Suppressor macrophage (primary cell): ENCODE results near the gene DYRK1B.
"Not testable (repeated sequence)": the region's sequence is repeated elsewhere in the genome, so short reads cannot be mapped to it uniquely, and the experiment has no call there.

Experiments
- DNase-seq, 4 experiments: peaks; one replicate each; pipeline ENCODE4 v3.0.0-alpha.2; 2020 to 2022
- total RNA-seq, 17 experiments: gene quantifications; one replicate each; lab custom pipeline; 2026; ENCODE audit warnings: mixed read lengths in 6 of 17, inconsistent platforms in 3 of 17; lab: John Stamatoyannopoulos, UW

Gene DYRK1B
- total RNA-seq = 1.4 to 7.3 (median 4.8) reads per million in 17 experiments

GRCh38 chr19:39833464-39834286, at the start of gene DYRK1B:
Gene DYRK1B, minus strand, starts transcription at chr19:39834162. Its CDS starts 2,295 bp downstream, at chr19:39831867.
- peak; percentile 96 to 99 (median 98) for DNase-seq

- not testable (repeated sequence) for DNase-seq
Observed at GRCh38 chr19:39882645-39883044, 48.7 kb upstream of the DYRK1B start.

- DNase-seq = peak; percentile 49 to 70 (median 64)
Observed at GRCh38 chr19:39881495-39882110, 47.6 kb upstream of the DYRK1B start.

DNA sequence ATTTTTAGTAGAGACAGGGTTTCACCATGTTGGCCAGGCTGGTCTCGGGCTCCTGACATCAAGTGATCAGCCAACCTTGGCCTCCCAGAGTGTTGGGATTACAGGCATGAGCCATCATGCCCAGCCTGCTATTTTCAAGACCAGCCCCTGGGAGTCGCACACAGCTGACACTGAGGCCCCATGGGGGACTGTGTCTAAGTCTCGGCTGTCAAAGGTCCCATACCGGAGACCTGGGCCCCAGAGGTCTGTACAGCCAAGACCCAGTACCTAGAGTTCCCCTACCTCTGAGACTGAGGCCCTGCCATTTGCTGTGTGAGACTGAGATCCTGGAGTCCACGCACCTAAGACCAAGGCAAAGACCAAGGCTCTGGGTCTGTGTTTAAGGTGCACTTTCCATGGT, 46.3 kb upstream of the DYRK1B start:
- DNase-seq = not testable (repeated sequence)

DNA sequence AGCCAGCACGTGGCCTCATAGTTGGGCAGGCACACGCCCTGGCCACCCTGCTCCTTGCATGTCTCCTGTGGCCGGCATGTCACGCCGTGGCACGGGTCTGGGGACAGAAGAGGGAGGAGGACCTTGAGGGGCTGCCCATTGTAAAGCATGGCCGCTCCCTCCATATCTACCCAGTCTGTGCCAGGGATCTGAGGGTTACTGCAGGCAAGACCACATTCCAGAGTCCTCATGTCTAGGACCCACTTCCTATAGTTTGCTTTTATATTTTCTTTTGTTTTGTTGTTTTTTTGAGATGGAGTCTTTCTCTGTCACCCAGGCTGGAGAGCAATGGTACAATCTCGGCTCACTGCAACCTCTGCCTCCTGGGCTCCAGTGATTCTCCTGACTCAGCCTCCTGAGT, 45.8 kb upstream of the DYRK1B start:
- not testable (repeated sequence) for DNase-seq

DNA sequence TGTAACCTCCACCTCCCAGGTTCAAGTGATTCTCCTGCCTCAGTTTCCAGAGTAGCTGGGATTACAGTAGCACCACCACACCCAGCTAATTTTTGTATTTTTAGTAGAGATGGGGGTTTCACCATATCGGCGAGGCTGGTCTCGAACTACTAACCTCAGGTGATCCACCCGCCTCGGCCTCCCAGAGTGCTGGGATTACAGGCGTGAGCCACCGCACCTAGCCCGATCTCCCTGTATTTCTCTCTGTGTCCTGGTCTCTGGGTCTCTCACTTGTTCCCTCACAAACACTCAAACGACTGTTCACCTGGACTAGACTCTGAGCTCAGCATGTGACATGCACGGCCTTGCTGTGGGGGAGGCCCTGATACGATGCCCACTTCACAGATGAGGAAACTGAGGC, 44.9 kb upstream of the DYRK1B start:
- DNase-seq = not testable (repeated sequence)

DNA sequence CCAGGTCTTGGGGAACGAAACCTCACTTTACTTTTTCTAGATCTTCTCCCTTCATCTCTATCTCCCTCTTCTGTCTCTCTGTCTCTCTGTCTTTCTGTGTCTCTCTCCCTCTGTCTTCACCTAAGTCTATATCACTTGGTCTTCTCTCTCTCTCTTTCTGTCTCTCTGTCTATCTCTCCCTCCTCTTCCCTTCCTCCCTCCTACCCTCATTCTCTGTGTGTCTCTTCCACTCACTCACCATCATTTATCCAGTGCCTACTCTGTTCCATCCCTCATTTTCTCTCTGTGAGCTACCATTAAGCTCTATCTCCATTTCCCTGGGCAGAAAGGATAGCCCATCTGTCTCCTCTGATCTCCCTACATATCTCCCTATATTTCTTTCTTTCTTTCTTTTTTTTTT, 44.4 kb upstream of the DYRK1B start:
- no peak for DNase-seq

DNA sequence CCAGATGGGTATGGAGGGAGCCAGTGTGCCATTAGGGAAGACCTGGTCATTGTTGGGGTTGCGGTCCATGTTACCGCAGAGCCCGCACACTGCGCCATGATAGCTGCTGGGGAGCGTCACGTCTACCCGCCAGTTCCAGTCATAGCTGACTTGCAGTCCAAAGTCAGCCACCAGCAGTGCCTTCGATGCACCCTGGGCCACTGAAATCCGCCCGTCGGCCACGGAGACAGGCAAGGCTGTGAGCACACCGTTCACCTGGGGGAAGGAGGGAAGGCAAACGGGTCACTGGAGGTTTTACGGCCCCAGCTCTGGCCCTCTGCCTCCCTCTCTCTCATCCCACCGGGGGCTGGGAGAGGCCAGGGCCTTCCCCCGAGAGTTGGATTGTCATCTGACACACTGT, 44.0 kb upstream of the DYRK1B start:
- DNase-seq = not testable (repeated sequence)

DNA sequence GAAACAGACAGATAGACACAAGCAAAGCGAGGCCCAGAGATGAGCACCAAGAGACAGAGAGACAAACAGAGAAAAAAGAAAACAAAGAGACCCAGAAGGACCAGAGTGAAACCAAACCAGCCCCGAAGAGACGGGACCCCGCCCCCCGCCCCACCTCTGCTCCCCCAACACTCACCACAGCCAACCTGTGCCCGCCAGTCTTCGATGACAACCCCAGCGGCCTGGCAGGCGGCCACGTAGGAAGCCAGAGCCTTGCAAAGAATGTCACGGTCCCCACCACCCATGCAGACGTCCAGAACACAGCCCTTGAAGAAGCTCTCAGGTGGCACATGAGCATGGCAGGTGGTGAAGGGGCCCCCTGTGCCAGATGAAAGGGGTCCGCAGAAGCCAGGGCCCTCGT, 43.5 kb upstream of the DYRK1B start:
- not testable (repeated sequence) for DNase-seq

DNA sequence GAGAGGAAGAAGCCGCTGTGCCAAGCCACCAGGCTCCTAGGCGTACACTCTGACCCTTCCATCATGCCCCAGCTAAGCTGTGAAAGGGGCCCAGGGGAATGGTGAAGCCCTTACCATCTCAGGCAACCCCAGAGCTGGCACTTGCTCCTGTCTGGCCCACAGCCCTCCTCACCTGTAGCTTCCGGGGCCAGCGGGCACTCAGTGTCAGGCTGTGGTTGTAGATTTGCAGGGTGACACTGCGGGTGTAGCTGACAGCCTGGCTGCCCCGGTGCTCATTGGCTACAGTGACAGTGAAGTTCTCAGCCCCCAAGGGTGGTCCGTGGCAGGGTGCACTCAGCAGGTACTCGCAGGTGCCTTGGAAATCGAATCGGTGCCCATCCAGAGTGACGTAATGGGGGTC, 42.5 kb upstream of the DYRK1B start:
- not testable (repeated sequence) for DNase-seq

DNA sequence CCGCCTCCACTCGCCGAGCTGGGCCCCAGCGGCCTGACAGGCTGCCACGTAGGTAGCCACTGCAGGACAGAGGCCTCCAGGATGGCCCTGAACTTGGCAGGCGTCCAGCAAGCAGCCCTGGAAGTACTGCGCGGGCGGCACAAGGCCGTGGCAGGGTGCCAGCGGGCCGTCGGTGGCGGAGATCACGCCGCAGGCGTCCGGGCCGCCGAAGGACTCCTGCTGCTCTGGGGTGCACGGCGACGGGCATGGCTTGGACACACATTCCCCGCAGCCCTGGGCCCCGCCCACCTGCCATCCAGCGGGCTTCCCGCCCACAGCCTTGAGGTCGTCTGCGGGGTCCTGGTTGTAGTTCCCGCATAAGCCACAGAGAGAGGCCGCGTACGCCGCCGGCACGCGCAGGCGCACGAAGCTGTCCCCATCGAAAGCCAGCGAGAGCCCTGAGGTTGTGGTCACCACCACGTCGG, 41.5 kb upstream of the DYRK1B start:
- not testable (repeated sequence) for DNase-seq

- DNase-seq = no peak
Observed at GRCh38 chr19:39874404-39874803, 40.4 kb upstream of the DYRK1B start.

- no peak for DNase-seq
Observed at GRCh38 chr19:39873385-39873784, 39.4 kb upstream of the DYRK1B start.

GRCh38 chr19:39871886-39872866, 38.2 kb upstream of the DYRK1B start:
- no peak for DNase-seq

DNA sequence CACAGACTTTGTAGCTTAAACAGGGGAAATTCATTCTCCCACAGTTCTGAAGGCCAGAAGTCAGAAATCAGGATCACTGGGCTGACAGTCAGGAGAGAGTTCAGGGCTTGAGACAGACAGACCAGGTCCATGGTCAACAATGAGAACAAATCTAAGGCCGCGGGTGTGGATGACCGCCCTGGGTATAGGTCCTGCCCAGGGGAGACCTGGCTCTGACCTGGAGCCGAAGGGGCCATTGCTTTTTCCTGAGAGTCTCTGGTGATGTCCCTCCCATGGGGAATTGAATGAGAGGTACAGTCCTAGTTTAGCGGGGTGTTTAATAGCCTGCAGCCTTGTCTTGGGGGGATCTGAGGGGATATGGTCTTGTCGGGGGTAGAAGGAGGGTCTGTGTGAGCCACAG, 37.4 kb upstream of the DYRK1B start:
- no peak for DNase-seq

- DNase-seq = no peak
Observed at GRCh38 chr19:39870171-39870971, 36.4 kb upstream of the DYRK1B start.

GRCh38 chr19:39867952-39868351, 34.0 kb upstream of the DYRK1B start:
- no peak for DNase-seq

DNA sequence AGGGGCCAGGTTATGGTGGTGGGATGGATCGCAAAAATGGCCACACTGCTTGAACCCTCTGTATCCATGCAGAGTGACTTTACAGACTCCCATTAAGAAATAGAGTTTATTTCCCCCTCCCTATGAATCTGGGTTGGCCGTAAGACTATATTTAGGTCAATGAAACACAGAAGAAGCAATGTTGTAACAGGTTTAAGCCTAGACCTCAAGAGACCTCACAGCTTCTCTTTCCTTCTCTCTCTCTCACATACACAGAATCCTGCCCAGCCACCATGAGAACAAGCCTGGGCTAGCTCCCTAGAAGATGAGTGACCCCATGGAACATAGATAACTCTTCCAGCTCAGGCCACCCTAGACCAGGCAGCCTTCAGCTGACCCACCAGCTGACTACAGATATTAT, 33.2 kb upstream of the DYRK1B start:
- no peak for DNase-seq

GRCh38 chr19:39865953-39866352, 32.0 kb upstream of the DYRK1B start:
- DNase-seq = no peak

- no peak for DNase-seq
Observed at GRCh38 chr19:39865186-39865585, 31.2 kb upstream of the DYRK1B start.

DNA sequence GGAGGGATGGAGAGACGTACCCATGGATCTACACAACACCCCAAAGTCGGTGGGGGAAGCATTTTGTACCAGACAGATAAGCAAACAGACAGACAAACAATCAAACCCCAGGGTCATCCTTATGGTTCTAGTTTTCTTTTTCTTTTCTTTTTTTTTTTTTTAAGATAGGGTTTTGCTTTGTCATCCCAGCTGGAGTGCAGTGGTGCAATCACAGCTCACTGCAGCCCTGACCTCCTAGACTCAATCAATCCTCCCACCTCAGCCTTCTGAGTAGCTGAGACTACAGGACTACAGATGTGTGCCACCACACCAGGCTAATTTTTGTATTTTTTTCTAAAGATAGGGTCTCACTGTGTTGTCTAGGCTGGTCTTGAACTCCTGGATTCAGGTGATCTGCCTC, 30.2 kb upstream of the DYRK1B start:
- DNase-seq = no peak

DNA sequence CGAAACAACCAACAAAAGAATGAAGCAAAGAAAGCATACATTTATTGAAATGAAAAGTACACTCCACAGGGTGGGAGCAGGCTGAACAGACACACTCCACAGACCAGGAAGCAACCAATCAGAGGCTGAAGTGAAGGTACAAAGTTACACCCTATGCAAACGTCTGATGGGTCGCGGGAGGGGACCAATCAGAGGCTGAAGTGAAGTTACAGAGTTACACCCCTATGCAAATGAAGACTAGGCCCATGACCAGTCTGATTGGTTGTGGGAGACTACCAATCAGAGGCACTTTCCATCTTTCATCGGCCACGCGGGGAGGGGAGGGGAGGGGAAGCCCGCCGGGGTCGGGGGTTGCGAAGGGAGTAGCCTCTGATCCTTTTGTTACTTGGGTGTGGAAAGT, 24.6 kb upstream of the DYRK1B start:
- DNase-seq = no peak
